LoVo (cell line): ENCODE results near the gene SERPINE2.
"Not testable (repeated sequence)": the region's sequence is repeated elsewhere in the genome, so short reads cannot be mapped to it uniquely, and the experiment has no call there.

ENCODE experiments used
- DNase-seq: peaks from one replicate; pipeline ENCODE4 v3.0.0-alpha.2; 2016; ENCODE audit warnings: low spot score

Gene SERPINE2

GRCh38 chr2:223941579-223942277 is 97.4 kb downstream of the SERPINE2 start:
- no peak for DNase-seq

- not testable (repeated sequence) for DNase-seq
These were observed 99.6 kb downstream of the SERPINE2 start for GRCh38 chr2:223939438-223939837.

GRCh38 chr2:223937535-223937934 is 101.6 kb downstream of the SERPINE2 start:
- DNase-seq, result no peak

GRCh38 chr2:223936862-223937326 is 102.2 kb downstream of the SERPINE2 start:
- no peak for DNase-seq

- DNase-seq, result no peak
These were observed 103.5 kb downstream of the SERPINE2 start for GRCh38 chr2:223935459-223936125.

- no peak for DNase-seq
These were observed 104.2 kb downstream of the SERPINE2 start for GRCh38 chr2:223934870-223935269.

- DNase-seq, result no peak
These were observed 106.0 kb downstream of the SERPINE2 start for GRCh38 chr2:223932816-223933800.

GRCh38 chr2:223930103-223930976 is 108.7 kb downstream of the SERPINE2 start:
- DNase-seq, result no peak

- DNase-seq, result no peak
These were observed 109.4 kb downstream of the SERPINE2 start for GRCh38 chr2:223929571-223930102.

- no peak for DNase-seq
These were observed 110.7 kb downstream of the SERPINE2 start for GRCh38 chr2:223928113-223929006.

- DNase-seq, result no peak
These were observed 114.0 kb downstream of the SERPINE2 start for GRCh38 chr2:223925106-223925505.
